IMR-90 (cell line): Measurements from ENCODE around the gene FAM43B. TPM values are rescaled to one million over a fixed set of nuclear protein-coding genes. Genes with fewer than 3 reads are reported as not detected.

Experiments
- ATAC-seq: fragments of 200-7000 bp; cut with Tn5 transposase; 2 replicates; pipeline ENCODE4 v1.9.1; 2020; ENCODE audit warnings: low read depth, mild to moderate bottlenecking, moderate library complexity
- BruUV-seq: library from RNA; stranded (reverse); fragments of 400-500 nt; replicated peaks from 2 replicates; lab custom pipeline; 2021; lab: Mats Ljungman, UMichigan
- CTCF ChIA-PET: fragments of 300-600 bp; formaldehyde crosslinking; extraction: SDS; loops from one replicate; lab custom pipeline; 2021; ENCODE audit warnings: antibody characterized with exemption; lab: Yijun Ruan, JAX
- POLR2A ChIA-PET: fragments of 300-600 bp; sonication (Branson Sonifier 250); formaldehyde crosslinking; loops from one replicate; lab custom pipeline; 2022; ENCODE audit warnings: antibody characterized with exemption; ENCODE audit not compliant: unreplicated experiment; lab: Charles Lee
- DNase-seq: peaks from one replicate; pipeline ENCODE4 v3.0.0; 2013
- H2AFZ ChIP-seq: replicated peaks from 2 replicates; pipeline ENCODE3; 2013; ENCODE audit warnings: low read length, mild to moderate bottlenecking; ENCODE audit not compliant: poor library complexity
- H2AK5ac ChIP-seq: 2 replicates; pipeline ENCODE4 v1.6.1; 2013; ENCODE audit warnings: low read depth, low read length, inconsistent platforms
- H2AK9ac ChIP-seq: replicated peaks from 2 replicates; pipeline ENCODE3; 2013; ENCODE audit warnings: mild to moderate bottlenecking, low read depth, low read length, moderate library complexity; ENCODE audit not compliant: poor library complexity
- H2BK120ac ChIP-seq: 2 replicates; pipeline ENCODE4 v1.6.1; 2013; ENCODE audit warnings: low read depth, low read length, inconsistent platforms
- H2BK15ac ChIP-seq: 3 replicates; pipeline ENCODE4 v1.6.1; 2013; ENCODE audit warnings: low read depth, low read length, inconsistent platforms
- H2BK20ac ChIP-seq: 2 replicates; pipeline ENCODE4 v1.6.1; 2013; ENCODE audit warnings: low read depth, mild to moderate bottlenecking, inconsistent platforms, low read length, moderate library complexity
- H2BK5ac ChIP-seq: 2 replicates; pipeline ENCODE4 v1.6.1; 2013; ENCODE audit warnings: mild to moderate bottlenecking, low read depth, low read length, inconsistent platforms; ENCODE audit not compliant: poor library complexity, severe bottlenecking
- H3K14ac ChIP-seq: replicated peaks from 2 replicates; pipeline ENCODE4 v1.6.1; 2013; ENCODE audit warnings: low read depth, low read length, inconsistent platforms
- H3K18ac ChIP-seq: 2 replicates; pipeline ENCODE4 v1.6.1; 2013; ENCODE audit warnings: low read depth, low read length, control low read depth
- H3K23ac ChIP-seq: 2 replicates; pipeline ENCODE4 v1.6.1; 2013; ENCODE audit warnings: low read depth, low read length, inconsistent platforms
- H3K27ac ChIP-seq: 2 replicates; pipeline ENCODE4 v1.5.1; 2013; ENCODE audit warnings: mild to moderate bottlenecking, control low read depth, low read length; ENCODE audit not compliant: insufficient read depth
- H3K27me3 ChIP-seq: 2 replicates; pipeline ENCODE4 v1.6.1; 2013; ENCODE audit warnings: low read length; ENCODE audit not compliant: control insufficient read depth, insufficient read depth
- H3K36me3 ChIP-seq: 2 replicates; pipeline ENCODE4 v1.6.1; 2013; ENCODE audit warnings: low read length, mixed read lengths; ENCODE audit not compliant: control insufficient read depth, insufficient read depth
- H3K4ac ChIP-seq: 2 replicates; pipeline ENCODE4 v1.6.1; 2013; ENCODE audit warnings: low read depth, low read length, inconsistent platforms
- H3K4me1 ChIP-seq: 2 replicates; pipeline ENCODE4 v1.6.1; 2013; ENCODE audit warnings: low read length, mixed read lengths; ENCODE audit not compliant: control insufficient read depth, insufficient read depth
- H3K4me2 ChIP-seq: 2 replicates; pipeline ENCODE4 v1.6.1; 2013; ENCODE audit warnings: low read depth, mild to moderate bottlenecking, control low read depth, low read length, moderate library complexity
- H3K4me3 ChIP-seq: 2 replicates; pipeline ENCODE4 v1.5.1; 2013; ENCODE audit warnings: low read depth, mild to moderate bottlenecking, control low read depth, low read length, moderate library complexity; ENCODE audit not compliant: insufficient read depth
- H3K56ac ChIP-seq: 2 replicates; pipeline ENCODE4 v1.6.1; 2013; ENCODE audit warnings: low read length, inconsistent platforms; ENCODE audit not compliant: insufficient read depth; ENCODE audit errors: extremely low read depth
- H3K79me1 ChIP-seq, 2 experiments: 2 replicates each; pipeline ENCODE4 v1.6.1; 2013; ENCODE audit warnings: low read length in 2 of 2, inconsistent platforms in 1 of 2, low read depth in 1 of 2
- H3K9ac ChIP-seq: 2 replicates; pipeline ENCODE4 v1.6.1; 2013; ENCODE audit warnings: low read depth, low read length, control low read depth
- H3K9me1 ChIP-seq: 2 replicates; pipeline ENCODE4 v1.6.1; 2013; ENCODE audit warnings: low read length, inconsistent platforms; ENCODE audit not compliant: insufficient read depth
- H3K9me3 ChIP-seq: 2 replicates; pipeline ENCODE4 v1.6.1; 2013; ENCODE audit warnings: low read length; ENCODE audit not compliant: control insufficient read depth, insufficient read depth
- H4K20me1 ChIP-seq: 2 replicates; pipeline ENCODE4 v1.6.1; 2013; ENCODE audit warnings: low read length, inconsistent platforms; ENCODE audit not compliant: insufficient read depth
- H4K5ac ChIP-seq: 2 replicates; pipeline ENCODE4 v1.6.1; 2013; ENCODE audit warnings: mild to moderate bottlenecking, low read depth, low read length, control low read depth
- H4K8ac ChIP-seq, 2 experiments: 2 replicates each; pipeline ENCODE4 v1.6.1; 2013; ENCODE audit warnings: low read depth in 2 of 2, low read length in 2 of 2, control low read depth in 1 of 2, inconsistent platforms in 1 of 2
- H4K91ac ChIP-seq: 2 replicates; pipeline ENCODE4 v1.6.1; 2013; ENCODE audit warnings: low read depth, low read length, inconsistent platforms; ENCODE audit not compliant: insufficient read depth
- MAFK ChIP-seq: IDR thresholded peaks from 2 replicates; pipeline ENCODE4 v1.6.1; 2012; ENCODE audit warnings: low read depth, low read length, improper control_type of control experiment
- RAD21 ChIP-seq: IDR thresholded peaks from 2 replicates; pipeline ENCODE4 v1.6.1; 2012; ENCODE audit warnings: low read length, improper control_type of control experiment
- WGBS, 2 experiments: methylation state at CpG; one replicate each; pipeline versions ENCODE4 v1.1.5 to v1.1.7; 2013; ENCODE audit warnings: missing lambda C conversion rate in 2 of 2; ENCODE audit not compliant: insufficient read length in 1 of 2; ENCODE audit errors: extremely low coverage in 2 of 2; 5-methylcytosine and 5-hydroxymethylcytosine counted together
- dilution Hi-C: fragments of 300-500 bp; cut with HindIII; formaldehyde crosslinking; loops from one replicate; pipeline ENCODE4 v1.14.3; 2018; ENCODE audit warnings: low sequenced_read_pairs; ENCODE audit not compliant: unreplicated experiment
- in situ Hi-C: fragments of 300-500 bp; cut with MboI; formaldehyde crosslinking; loops from 3 replicates; pipeline ENCODE4 v1.14.3; 2019; ENCODE audit warnings: low sequenced_read_pairs, inconsistent platforms, mixed read lengths
- intact Hi-C: fragments of 100-400 bp; cut with micrococcal nuclease; formaldehyde crosslinking; loops from 2 replicates; pipeline ENCODE4 v1.10.0; 2022
- polyA plus RNA-seq, 3 experiments: library from polyadenylated mRNA; depleted of rRNA; stranded (reverse); fragments of >200 nt; gene quantifications; 2 replicates each; pipeline ENCODE4 v1.2.3, GENCODE V29; 2012; ENCODE audit warnings: low replicate concordance in 1 of 3
- total RNA-seq: library from RNA; depleted of rRNA; stranded (reverse); fragments of >200 nt; gene quantifications from 2 replicates; pipeline ENCODE4 v1.2.3, GENCODE V29; 2012

The FAM43B gene
- total and polyA plus RNA-seq, 2 of the 4 experiments (the other 2 are of a cell fraction), result 0.05 TPM; not detected in 1

DNA sequence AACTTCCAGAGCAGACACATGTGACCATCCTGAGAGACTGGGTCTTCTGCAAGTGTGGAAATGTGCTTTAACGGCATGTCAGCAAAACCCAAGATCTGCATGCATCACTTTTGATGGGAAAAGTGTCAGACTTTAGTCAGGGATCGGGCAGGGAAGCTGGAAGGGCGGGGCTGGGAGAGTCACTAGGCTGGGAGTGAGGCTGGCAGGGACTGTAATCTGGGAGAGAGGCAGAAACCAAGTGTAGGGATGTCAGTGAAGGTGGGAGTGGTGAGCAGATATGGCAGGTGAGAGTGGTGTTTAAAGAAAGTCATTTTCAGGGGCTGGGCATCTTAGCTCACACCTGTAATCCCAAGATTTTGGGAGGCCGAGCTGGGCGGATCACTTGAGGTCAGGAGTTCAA, 47.8 kb downstream of the FAM43B start:
- BruUV-seq, result no TSS peak
- in situ Hi-C loops, result no loop called here
- Histone ChIP-seq H3K14ac (no peak overlapping the region), H3K4me3 (no peak overlapping the region), H4K91ac (no peak overlapping the region), H2BK120ac (peak overlapping the region; percentile 29; the same call in 1 of the 2 replicates), H3K9me3 (no peaks in the 10 kb centered on the region), H3K36me3 (no peaks in the 10 kb centered on the region), H2BK15ac (peak overlapping the region; percentile 61; the same call in 1 of the 3 replicates), H2AFZ (no peak overlapping the region), H2BK20ac (0 out of 2 replicates have a peak overlapping the region, but pooled peaks have one; percentile 39), H4K20me1 (no peaks in the 10 kb centered on the region), H3K18ac (no peak overlapping the region), H4K8ac (no peak overlapping the region), H2AK5ac (peak overlapping the region; percentile 64), H4K5ac (no peak overlapping the region), H3K27ac (no peak overlapping the region), H3K9ac (no peak overlapping the region), H2BK5ac (no peak overlapping the region), H3K9me1 (peaks cover 26% of the 10 kb centered on the region), H3K23ac (no peak overlapping the region), H3K4me1 (peaks cover 22% of the 10 kb centered on the region), H3K56ac (no peak overlapping the region), H3K27me3 (peaks cover 3% of the 10 kb centered on the region; the same call in 1 of the 2 replicates), H3K4ac (peak overlapping the region; percentile 29; the same call in 1 of the 2 replicates), H2AK9ac (peak overlapping the region; percentile 26), H3K4me2 (no peak overlapping the region), H3K79me1 (no peaks in the 10 kb centered on the region)
- intact Hi-C loops, result no loop called here
- dilution Hi-C loops, result no loop called here
- ChIA-PET CTCF (no interaction called here), POLR2A (no interaction called here)
- DNase-seq (no peak), ATAC-seq (no peak)
- WGBS, 2 experiments, result 68% methylated on average over 2 of the region's 5 CpGs; no CpG with 5 or more reads in 1 of the 2 experiments
- no peak for TF ChIP-seq RAD21
- 0 out of 2 replicates have a peak, but pooled peaks have one; percentile 10 for TF ChIP-seq MAFK
